Measurements from ENCODE around the gene MX1.

The MX1 gene

GRCh38 chr21:41378849-41379248 lies 47.2 kb upstream of the MX1 start:
- ATAC-seq = no peak
- no peak for TF ChIP-seq ZFP30 (CRISPR knock-in tag; IDR thresholded peaks at IDR 0.05)
- TF ChIP-seq TOX (CRISPR knock-in tag; IDR thresholded peaks at IDR 0.05; ENCODE audit: borderline replicate concordance) = no peak
- no peak for TF ChIP-seq ISL1 (CRISPR knock-in tag; IDR thresholded peaks at IDR 0.05)
- TF ChIP-seq SNAI2 (CRISPR knock-in tag; IDR thresholded peaks at IDR 0.05) = no peak
- TF ChIP-seq ZNF565 (CRISPR knock-in tag; conservative IDR thresholded peaks at IDR 0.05; ENCODE audit: low read depth) = no peak
- TF ChIP-seq ZC3H10 (CRISPR knock-in tag; IDR thresholded peaks at IDR 0.05) = no peak
- TF ChIP-seq CSDC2 (CRISPR knock-in tag; IDR thresholded peaks at IDR 0.05) = no peak
- TF ChIP-seq ZNF70 (CRISPR knock-in tag; IDR thresholded peaks at IDR 0.05) = no peak
- no peak for TF ChIP-seq OSR1 (CRISPR knock-in tag; IDR thresholded peaks at IDR 0.05)
- TF ChIP-seq CSRNP3 (CRISPR knock-in tag; IDR thresholded peaks at IDR 0.05) = no peak
- TF ChIP-seq TSHZ2 (CRISPR knock-in tag; IDR thresholded peaks at IDR 0.05) = no peak
- no peak for TF ChIP-seq POU6F1 (CRISPR knock-in tag; IDR thresholded peaks at IDR 0.05; ENCODE audit: borderline replicate concordance, low read depth)
- TF ChIP-seq PATZ1 (CRISPR knock-in tag; IDR thresholded peaks at IDR 0.05; ENCODE audit: borderline replicate concordance) = no peak
- no peak for TF ChIP-seq BACH2 (CRISPR knock-in tag; IDR thresholded peaks at IDR 0.05; ENCODE audit: borderline replicate concordance)
- TF ChIP-seq ZFP3 (CRISPR knock-in tag; IDR thresholded peaks at IDR 0.05) = no peak
- no peak for TF ChIP-seq RARB (CRISPR knock-in tag; IDR thresholded peaks at IDR 0.05)

- no peak for ATAC-seq
- TF ChIP-seq PPARA (CRISPR knock-in tag; IDR thresholded peaks at IDR 0.05; ENCODE audit: borderline replicate concordance) (no peak), GLIS3 (CRISPR knock-in tag; IDR thresholded peaks at IDR 0.05) (no peak), SNAI2 (CRISPR knock-in tag; IDR thresholded peaks at IDR 0.05) (no peak)
Observed at GRCh38 chr21:41379901-41380300, 46.1 kb upstream of the MX1 start.

- no peak for TF ChIP-seq ZFP30 (CRISPR knock-in tag; IDR thresholded peaks at IDR 0.05)
- TF ChIP-seq TOX (CRISPR knock-in tag; IDR thresholded peaks at IDR 0.05; ENCODE audit: borderline replicate concordance) = no peak
- TF ChIP-seq GLIS3 (CRISPR knock-in tag; IDR thresholded peaks at IDR 0.05) = no peak
- TF ChIP-seq ARNTL (CRISPR knock-in tag; IDR thresholded peaks at IDR 0.05; ENCODE audit: borderline replicate concordance, low read depth) = no peak
- no peak for TF ChIP-seq BACH2 (CRISPR knock-in tag; IDR thresholded peaks at IDR 0.05; ENCODE audit: borderline replicate concordance)
- no peak for TF ChIP-seq TSHZ2 (CRISPR knock-in tag; IDR thresholded peaks at IDR 0.05)
- no peak for TF ChIP-seq ZNF70 (CRISPR knock-in tag; IDR thresholded peaks at IDR 0.05)
- TF ChIP-seq ZC3H10 (CRISPR knock-in tag; IDR thresholded peaks at IDR 0.05) = no peak
- TF ChIP-seq CSRNP3 (CRISPR knock-in tag; IDR thresholded peaks at IDR 0.05) = no peak
- no peak for TF ChIP-seq OSR1 (CRISPR knock-in tag; IDR thresholded peaks at IDR 0.05)
- no peak for TF ChIP-seq ZFP3 (CRISPR knock-in tag; IDR thresholded peaks at IDR 0.05)
- no peak for TF ChIP-seq ZNF565 (CRISPR knock-in tag; conservative IDR thresholded peaks at IDR 0.05; ENCODE audit: low read depth)
- no peak for TF ChIP-seq ISL1 (CRISPR knock-in tag; IDR thresholded peaks at IDR 0.05)
- TF ChIP-seq PATZ1 (CRISPR knock-in tag; IDR thresholded peaks at IDR 0.05; ENCODE audit: borderline replicate concordance) = no peak
- TF ChIP-seq CREB5 (CRISPR knock-in tag; IDR thresholded peaks at IDR 0.05; ENCODE audit: low read depth) = no peak
- no peak for ATAC-seq
Observed at GRCh38 chr21:41381731-41382130, 44.3 kb upstream of the MX1 start.

Data from SK-N-SH treated with all-trans-retinoic acid at 6 μM for 48 hours (cell line).